ENCODE data around the gene SEC23B. TPM values are rescaled to one million over a fixed set of nuclear protein-coding genes. Genes with fewer than 3 reads are reported as not detected.

The SEC23B gene
- total RNA-seq, 1 experiment from 2014 or later: 22.0 TPM

DNA sequence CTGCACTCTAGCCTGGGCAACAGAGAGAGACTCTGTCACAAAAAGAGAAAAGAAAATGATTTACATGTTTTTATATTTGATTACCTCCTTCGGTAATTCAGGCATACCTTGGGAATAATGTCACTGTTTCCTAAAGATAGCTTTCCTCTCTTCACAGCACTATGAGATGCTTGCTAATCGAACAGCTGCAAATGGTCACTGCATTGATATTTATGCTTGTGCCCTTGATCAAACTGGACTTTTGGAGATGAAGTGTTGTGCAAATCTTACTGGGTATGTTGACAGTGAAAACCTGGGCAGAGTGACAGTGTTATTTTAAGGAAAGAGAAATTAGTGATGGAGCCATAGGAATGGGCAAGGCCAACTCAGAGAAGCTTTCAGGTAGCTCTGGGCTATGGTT lies 19.6 kb downstream of the SEC23B start:
- H3K4me1 Mint-ChIP-seq (ENCODE audit: low read depth, unreplicated experiment): no peaks in the 10 kb centered on the region
- no peaks in the 10 kb centered on the region for H3K27me3 Mint-ChIP-seq (ENCODE audit: unreplicated experiment)
- no peak overlapping the region for H3K27ac Mint-ChIP-seq (ENCODE audit: unreplicated experiment)
- BruUV-seq (replicated peaks): no TSS peak
- peaks cover 9% of the 10 kb centered on the region for H3K36me3 Mint-ChIP-seq (ENCODE audit: insufficient read depth, unreplicated experiment)
- TF ChIP-seq, protein P1, sequence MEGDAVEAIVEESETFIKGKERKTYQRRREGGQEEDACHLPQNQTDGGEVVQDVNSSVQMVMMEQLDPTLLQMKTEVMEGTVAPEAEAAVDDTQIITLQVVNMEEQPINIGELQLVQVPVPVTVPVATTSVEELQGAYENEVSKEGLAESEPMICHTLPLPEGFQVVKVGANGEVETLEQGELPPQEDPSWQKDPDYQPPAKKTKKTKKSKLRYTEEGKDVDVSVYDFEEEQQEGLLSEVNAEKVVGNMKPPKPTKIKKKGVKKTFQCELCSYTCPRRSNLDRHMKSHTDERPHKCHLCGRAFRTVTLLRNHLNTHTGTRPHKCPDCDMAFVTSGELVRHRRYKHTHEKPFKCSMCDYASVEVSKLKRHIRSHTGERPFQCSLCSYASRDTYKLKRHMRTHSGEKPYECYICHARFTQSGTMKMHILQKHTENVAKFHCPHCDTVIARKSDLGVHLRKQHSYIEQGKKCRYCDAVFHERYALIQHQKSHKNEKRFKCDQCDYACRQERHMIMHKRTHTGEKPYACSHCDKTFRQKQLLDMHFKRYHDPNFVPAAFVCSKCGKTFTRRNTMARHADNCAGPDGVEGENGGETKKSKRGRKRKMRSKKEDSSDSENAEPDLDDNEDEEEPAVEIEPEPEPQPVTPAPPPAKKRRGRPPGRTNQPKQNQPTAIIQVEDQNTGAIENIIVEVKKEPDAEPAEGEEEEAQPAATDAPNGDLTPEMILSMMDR (IDR thresholded peaks at IDR 0.05; ENCODE audit: unreplicated experiment): no peak
- intact Hi-C loops (cut with micrococcal nuclease; ENCODE audit: unreplicated experiment): no loop called here
- no peak for DNase-seq
- no peaks in the 10 kb centered on the region for H3K9me3 Mint-ChIP-seq (ENCODE audit: low read depth, unreplicated experiment)
- CTCF ChIA-PET: no interaction called here
- no peak overlapping the region for H3K4me3 Mint-ChIP-seq (ENCODE audit: low read depth, unreplicated experiment)

DNA sequence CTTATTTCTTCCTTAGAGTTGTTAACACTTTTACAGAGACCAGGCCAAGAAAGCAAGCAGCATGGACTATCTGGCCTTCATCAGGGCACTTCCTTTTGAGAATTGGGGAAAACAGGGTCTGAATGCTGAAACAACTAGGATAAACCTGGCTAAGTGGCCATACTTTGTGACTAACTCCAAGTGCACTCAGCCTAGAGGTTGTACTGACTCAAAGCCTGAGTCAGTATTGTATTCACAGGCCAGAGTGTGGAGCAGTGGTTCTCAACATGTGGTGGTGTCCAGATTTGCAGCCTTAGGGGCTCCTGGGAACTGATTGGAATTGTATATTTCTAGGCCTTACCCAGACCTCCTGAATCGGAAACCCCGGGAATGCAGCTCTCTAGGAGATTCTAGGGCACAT lies 20.1 kb downstream of the SEC23B start:
- no peaks in the 10 kb centered on the region for H3K4me1 Mint-ChIP-seq (ENCODE audit: low read depth, unreplicated experiment)
- CTCF ChIA-PET: no interaction called here
- H3K9me3 Mint-ChIP-seq (ENCODE audit: low read depth, unreplicated experiment): no peaks in the 10 kb centered on the region
- BruUV-seq (replicated peaks): no TSS peak
- peaks cover 9% of the 10 kb centered on the region for H3K36me3 Mint-ChIP-seq (ENCODE audit: insufficient read depth, unreplicated experiment)
- H3K4me3 Mint-ChIP-seq (ENCODE audit: low read depth, unreplicated experiment): no peak overlapping the region
- intact Hi-C loops (cut with micrococcal nuclease; ENCODE audit: unreplicated experiment): no loop called here
- no peaks in the 10 kb centered on the region for H3K27me3 Mint-ChIP-seq (ENCODE audit: unreplicated experiment)
- DNase-seq: no peak
- no peak overlapping the region for H3K27ac Mint-ChIP-seq (ENCODE audit: unreplicated experiment)
- TF ChIP-seq, protein P1 (IDR thresholded peaks at IDR 0.05; ENCODE audit: unreplicated experiment): no peak

DNA sequence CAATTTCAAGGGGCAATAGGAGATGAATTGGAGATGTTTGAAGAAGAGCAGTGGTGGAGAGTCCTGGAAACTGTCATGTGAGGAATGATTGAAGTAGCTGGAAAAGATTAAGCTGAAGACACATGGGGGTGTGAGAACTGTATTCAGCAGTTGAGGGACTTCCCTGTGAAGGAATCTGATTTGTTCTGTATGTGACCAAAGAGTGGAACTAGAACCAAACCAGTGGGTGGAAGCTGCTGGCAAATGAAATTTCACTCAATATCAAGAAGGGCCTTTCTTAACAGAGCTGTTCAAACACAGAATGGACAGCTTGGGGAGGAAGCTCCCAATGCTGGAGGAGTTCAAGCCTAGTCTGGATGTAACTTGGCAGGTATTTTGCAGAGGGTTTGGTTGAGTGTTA lies 21.3 kb downstream of the SEC23B start:
- Mint-ChIP-seq H3K4me1 (ENCODE audit: low read depth, unreplicated experiment) (no peaks in the 10 kb centered on the region), H3K27ac (ENCODE audit: unreplicated experiment) (no peak overlapping the region), H3K27me3 (ENCODE audit: unreplicated experiment) (no peaks in the 10 kb centered on the region), H3K9me3 (ENCODE audit: low read depth, unreplicated experiment) (no peaks in the 10 kb centered on the region), H3K36me3 (ENCODE audit: insufficient read depth, unreplicated experiment) (peaks cover 9% of the 10 kb centered on the region), H3K4me3 (ENCODE audit: low read depth, unreplicated experiment) (no peak overlapping the region)
- intact Hi-C loops (cut with micrococcal nuclease; ENCODE audit: unreplicated experiment): no loop called here
- no peak for DNase-seq
- CTCF ChIA-PET: no interaction called here
- TF ChIP-seq, protein P1 (IDR thresholded peaks at IDR 0.05; ENCODE audit: unreplicated experiment): no peak
- no TSS peak for BruUV-seq (replicated peaks)

DNA sequence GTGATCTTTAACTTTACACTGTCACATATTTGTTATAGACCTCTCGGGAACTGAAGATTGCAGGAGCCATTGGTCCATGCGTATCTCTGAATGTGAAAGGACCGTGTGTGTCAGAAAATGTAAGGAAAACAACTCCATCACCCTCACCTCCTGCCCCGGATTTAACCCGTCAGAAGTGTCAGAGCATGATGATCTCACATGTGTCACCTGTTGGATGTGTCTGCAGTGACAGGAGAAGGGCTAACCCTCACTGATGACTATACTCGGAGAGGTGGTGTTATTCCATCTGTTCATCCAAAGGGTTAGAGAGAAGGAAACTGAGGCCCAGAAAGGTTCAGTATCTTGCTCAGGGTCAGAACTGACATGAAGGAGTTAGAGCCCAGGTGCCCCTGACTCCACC lies 24.9 kb downstream of the SEC23B start:
- DNase-seq: no peak
- TF ChIP-seq, protein P1 (IDR thresholded peaks at IDR 0.05; ENCODE audit: unreplicated experiment): no peak
- H3K9me3 Mint-ChIP-seq (ENCODE audit: low read depth, unreplicated experiment): no peaks in the 10 kb centered on the region
- H3K4me3 Mint-ChIP-seq (ENCODE audit: low read depth, unreplicated experiment): no peak overlapping the region
- H3K27ac Mint-ChIP-seq (ENCODE audit: unreplicated experiment): no peak overlapping the region
- no TSS peak for BruUV-seq (replicated peaks)
- intact Hi-C loops (cut with micrococcal nuclease; ENCODE audit: unreplicated experiment): no loop called here
- peaks cover 9% of the 10 kb centered on the region for H3K36me3 Mint-ChIP-seq (ENCODE audit: insufficient read depth, unreplicated experiment)
- CTCF ChIA-PET: no interaction called here
- no peaks in the 10 kb centered on the region for H3K4me1 Mint-ChIP-seq (ENCODE audit: low read depth, unreplicated experiment)
- no peaks in the 10 kb centered on the region for H3K27me3 Mint-ChIP-seq (ENCODE audit: unreplicated experiment)

DNA sequence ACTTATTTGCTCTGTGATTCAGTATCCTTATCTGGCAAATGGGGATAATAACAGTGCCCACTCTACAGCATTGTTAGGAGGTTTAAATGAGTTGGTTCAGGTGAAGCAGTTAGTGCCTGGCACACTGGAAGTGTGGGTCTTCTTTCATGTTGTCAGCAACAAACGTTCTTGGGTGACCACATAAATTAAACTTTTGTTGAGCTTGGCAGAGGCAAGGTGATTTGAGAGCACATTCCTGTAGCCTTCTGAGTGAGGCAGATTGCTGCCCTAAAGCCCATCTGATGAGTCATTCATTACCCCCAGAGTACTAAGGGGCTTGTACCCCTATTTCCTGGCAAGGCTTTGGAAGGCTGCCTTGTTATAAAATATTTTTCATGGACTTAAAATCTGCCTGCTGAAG lies 25.8 kb downstream of the SEC23B start:
- H3K27me3 Mint-ChIP-seq (ENCODE audit: unreplicated experiment): no peaks in the 10 kb centered on the region
- peaks cover 9% of the 10 kb centered on the region for H3K36me3 Mint-ChIP-seq (ENCODE audit: insufficient read depth, unreplicated experiment)
- TF ChIP-seq, protein P1 (IDR thresholded peaks at IDR 0.05; ENCODE audit: unreplicated experiment): no peak
- no TSS peak for BruUV-seq (replicated peaks)
- intact Hi-C loops (cut with micrococcal nuclease; ENCODE audit: unreplicated experiment): no loop called here
- CTCF ChIA-PET: no interaction called here
- H3K4me3 Mint-ChIP-seq (ENCODE audit: low read depth, unreplicated experiment): no peak overlapping the region
- no peak for DNase-seq
- no peaks in the 10 kb centered on the region for H3K9me3 Mint-ChIP-seq (ENCODE audit: low read depth, unreplicated experiment)
- H3K27ac Mint-ChIP-seq (ENCODE audit: unreplicated experiment): no peak overlapping the region
- H3K4me1 Mint-ChIP-seq (ENCODE audit: low read depth, unreplicated experiment): no peaks in the 10 kb centered on the region

All from Calu3 (cell line).